Stimulated activated CD4-positive, alpha-beta T cell treated with anti-CD3 and anti-CD28 coated beads, Interleukin-2, amount 100 ng/mL, for 48 hours (primary cell): ENCODE data around the gene FAHD1.

Experiments
- DNase-seq, 2 donors: peaks; one replicate each; pipeline ENCODE4 v3.0.0-alpha.2; 2020

The FAHD1 gene

GRCh38 chr16:1818204-1818872 lies 8.7 kb upstream of the FAHD1 start:
- DNase-seq: no peak

DNA sequence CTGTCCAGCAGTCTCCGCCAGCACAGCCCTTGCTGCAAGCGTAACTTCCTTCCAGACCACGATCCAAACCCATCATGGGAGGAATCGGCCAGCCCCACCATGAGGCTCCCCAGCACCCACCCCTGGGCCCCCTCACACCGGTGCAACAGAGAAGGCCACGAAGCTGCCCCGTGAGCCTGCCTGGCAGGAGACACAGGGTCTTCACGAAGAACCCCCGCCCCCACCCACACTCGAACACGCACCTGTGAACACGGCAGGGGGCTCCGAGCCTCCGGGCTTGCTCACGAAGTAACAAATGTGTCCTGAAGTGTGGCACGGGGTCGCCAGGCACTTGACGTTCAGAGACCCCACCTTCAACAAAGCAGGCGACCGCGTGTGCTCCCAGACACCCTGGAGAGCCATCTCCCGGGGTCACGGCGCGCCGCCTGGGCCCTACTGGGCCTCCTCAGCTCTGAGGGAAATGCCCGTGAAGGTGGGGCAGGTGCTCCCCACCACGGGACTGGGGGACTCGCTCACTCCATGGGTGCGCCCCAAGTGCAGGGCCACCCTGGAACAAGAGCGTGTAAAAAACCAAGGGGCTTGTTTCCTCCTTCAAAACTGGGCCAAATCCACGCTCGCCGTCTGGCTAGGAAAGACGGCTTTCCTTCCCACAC lies 8.0 kb upstream of the FAHD1 start:
- no peak for DNase-seq

DNA sequence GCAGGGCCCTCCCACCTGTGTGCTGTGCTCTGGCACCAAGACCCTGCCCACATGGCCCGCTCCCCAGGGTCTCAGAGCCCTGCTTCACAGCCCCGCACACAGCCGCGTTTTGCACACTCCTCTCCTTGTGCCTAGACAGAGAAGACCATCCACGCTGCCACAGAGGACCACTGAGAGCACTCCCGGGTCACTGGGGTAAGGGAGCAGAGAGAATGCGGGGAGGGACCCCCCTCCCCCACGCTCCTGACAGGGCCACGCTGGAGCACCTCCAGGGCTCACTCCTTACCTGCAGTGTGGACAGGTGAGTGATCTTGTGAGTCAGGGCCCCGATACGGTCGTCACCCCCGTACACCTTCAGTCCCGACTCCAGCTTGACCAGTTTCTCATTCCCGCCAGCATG lies 7.4 kb upstream of the FAHD1 start:
- no peak for DNase-seq

DNA sequence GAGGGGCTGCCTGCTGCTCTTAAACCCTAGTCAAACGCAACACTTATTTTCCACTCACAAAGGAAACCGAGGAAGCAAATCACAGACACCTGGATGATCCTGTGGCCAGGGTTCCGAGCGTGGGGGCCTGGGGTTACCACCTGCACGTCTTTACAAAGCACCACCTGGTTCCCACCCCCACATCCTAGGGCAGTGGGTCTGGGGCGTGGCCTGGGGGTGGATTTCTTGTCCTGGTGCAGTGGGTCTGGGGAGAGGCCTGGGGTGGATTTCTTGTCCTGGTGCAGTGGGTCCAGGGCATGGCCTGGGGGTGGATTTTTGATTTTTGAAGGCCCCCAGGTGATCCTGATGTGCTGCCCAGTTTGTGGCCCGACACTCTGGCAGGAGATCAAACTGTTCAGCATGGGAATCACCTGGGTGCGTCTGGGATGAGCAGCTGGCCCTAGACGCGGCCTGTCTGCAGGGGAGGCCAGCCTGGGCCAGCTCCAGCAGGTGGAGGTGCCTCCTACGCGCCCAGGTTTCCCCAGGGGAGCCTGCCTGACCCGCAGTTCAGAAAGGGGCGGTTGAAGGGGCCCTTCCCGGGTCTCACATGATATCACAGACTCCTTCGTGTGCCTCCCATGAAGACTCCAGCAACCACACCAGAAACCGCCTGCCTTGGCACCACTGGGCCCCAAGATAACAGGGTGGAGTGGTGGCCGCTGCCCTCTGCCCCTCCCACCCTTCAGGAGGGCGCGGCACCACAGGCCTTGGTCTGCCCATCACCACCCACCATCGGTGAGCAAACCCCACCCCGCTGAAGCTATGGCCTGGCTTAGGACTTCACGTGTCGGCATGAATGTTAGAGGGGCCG lies 6.7 kb upstream of the FAHD1 start:
- DNase-seq: no peak

DNA sequence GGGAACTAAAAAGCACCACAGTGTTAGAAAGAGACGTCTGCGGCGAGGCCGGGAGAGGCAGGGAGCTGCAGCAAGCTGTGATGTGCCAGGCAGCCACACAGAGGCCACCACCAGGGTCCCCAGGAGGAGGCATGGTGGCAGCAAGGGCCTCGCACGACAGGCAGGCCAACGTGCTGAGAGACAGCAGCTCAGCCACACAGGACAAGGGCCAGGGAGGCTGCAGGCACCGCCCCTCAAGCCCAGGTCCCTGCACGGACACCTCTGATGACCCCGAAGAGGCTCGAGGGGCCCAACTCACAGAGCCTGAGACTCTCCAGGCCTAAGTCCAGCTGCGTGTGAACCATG lies 6.1 kb upstream of the FAHD1 start:
- no peak for DNase-seq

GRCh38 chr16:1821861-1822611 lies 5.0 kb upstream of the FAHD1 start:
- no peak for DNase-seq

GRCh38 chr16:1822801-1823200 lies 4.2 kb upstream of the FAHD1 start:
- no peak for DNase-seq

DNA sequence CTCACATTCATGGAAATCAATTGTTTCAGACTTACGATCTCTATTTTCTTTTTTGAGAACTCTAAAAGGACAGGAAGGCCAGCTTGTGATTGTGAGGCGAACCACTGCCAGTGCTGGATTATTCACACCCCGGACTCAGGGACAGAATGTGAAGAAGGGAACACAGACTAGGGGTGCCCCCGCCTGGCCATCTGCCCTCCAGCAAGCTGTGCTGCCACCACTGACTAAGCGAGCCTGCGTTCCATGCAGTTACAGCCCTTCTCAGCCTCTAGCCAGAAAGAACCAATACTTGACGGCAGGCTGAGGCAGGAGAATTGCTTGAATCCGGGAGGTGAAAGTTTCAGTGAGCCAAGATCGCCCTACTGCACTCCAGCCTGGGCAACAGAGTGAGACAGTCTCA lies 3.2 kb upstream of the FAHD1 start:
- DNase-seq: no peak

DNA sequence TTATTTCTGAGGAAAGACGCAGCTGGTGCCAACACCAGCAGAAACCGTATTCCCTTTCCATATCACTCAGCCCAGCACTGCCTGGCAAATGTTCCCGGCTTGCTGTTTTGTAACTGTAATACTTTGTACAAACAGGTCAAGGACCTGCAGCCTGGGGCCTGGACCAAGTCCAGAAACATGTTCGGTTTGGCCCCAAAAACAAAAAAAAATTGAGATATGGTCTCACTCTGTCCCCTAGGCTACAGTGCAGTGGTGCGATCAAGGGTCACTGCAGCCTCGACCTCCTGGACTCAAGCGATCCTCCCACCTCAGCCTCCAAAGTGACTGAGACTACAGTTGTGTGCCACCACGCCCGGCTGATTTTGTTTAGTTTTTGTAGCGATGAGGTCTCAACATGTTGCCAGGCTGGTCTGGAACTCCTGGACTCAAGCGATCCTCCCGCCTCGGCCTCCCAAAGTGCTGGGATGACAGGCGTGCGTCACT lies 1.6 kb upstream of the FAHD1 start:
- DNase-seq: no peak

- peak; percentile 52 to 54 for DNase-seq
Measured at GRCh38 chr16:1825864-1826690, 929 bp upstream of the FAHD1 start.

DNA sequence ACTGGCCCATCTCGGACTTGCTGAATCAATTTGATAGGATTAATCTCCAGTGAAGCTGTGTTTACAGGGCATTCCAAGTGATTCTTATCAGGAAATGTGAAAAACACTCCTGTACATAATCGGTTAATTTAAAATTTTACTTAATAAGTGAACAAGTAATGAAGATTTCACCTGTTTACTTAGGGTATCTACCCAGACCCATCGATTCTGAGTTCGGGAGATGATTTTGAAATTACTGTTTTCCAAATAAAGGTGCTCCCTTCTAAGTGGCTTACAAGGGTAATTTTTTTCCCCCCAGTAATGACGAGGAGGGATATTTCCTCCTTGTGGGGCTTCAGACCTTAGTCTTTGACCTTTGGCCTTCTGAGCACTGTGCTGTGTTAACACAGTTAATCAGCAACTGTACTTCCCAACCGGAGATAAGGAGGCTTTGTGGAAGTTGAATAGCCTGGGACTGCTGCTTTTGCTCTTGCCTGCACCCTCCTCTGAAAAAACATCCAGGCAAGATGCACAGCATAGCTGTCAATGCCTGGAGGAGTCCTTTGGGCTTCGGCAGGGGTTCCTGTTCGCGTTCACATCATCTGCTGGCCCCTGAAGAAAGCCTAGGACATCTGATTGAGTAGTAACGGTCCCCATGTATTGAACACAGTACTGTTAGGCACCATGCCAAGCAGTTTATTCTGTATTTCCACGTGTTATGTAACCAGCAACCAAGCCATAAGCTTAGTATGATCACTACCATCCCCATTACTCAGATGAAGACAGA lies 1.8 kb downstream of the FAHD1 start:
- no peak for DNase-seq

DNA sequence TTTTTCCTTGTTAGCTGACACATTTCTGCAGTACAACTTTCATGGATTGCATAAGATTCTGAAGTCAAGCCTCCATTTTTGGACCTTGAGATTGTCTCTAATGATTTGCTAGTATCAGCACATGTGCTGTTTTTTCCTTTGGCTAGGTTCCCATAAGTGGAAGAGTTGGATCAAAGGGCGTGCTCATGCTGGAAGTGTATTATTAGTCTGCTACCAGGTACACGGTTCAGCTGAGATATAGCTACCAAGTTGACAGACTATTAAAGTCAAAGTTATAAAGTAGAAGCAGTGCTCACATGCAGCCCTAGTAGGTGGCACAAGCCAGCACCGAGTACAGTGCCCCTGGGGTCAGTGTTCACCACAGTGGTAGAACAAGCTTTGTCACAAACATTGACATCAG lies 3.2 kb downstream of the FAHD1 start:
- no peak for DNase-seq

GRCh38 chr16:1831186-1832075 lies 4.4 kb downstream of the FAHD1 start:
- DNase-seq: no peak

GRCh38 chr16:1832838-1833454 lies 5.9 kb downstream of the FAHD1 start:
- no peak for DNase-seq

DNA sequence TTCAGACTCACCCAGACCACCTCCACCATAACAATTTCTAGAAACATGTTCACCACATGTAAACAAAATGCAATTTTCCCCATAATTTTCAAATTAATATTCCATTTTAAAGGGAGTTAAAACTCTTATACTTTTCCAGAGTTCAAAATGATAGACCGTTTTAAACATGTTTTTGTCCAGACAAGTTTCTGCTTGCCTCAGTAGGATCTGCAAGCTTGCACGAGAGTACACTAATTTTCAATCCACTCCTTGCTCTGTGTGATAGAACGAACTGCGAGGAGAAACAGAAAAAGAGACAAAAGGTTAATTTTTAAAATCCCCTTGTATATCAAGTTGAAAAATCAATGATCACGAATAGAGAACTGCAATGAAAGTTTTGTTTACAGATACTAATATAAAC lies 7.1 kb downstream of the FAHD1 start:
- DNase-seq: no peak

DNA sequence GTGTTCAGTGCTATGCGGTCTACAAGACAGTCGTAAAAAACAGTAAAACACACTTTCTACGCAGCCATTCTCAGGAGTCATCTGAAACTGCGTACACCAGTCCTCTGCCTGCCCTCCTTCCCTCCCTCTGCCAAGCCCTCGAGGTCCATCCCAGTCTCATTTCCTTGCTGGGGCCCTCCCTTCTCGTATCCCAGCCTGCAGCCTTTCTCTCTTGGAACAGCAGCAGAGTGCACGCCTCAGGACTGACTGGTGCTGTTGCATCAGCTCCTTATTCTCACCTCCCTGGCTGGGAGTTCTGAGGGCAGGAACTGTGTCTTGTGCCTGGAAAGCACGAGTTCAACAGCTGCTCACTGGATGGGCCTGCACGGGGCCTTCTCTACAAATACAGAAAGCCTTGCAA lies 12.5 kb downstream of the FAHD1 start:
- no peak for DNase-seq

- DNase-seq: no peak
Measured at GRCh38 chr16:1845985-1846384, 19.0 kb downstream of the FAHD1 start.

DNA sequence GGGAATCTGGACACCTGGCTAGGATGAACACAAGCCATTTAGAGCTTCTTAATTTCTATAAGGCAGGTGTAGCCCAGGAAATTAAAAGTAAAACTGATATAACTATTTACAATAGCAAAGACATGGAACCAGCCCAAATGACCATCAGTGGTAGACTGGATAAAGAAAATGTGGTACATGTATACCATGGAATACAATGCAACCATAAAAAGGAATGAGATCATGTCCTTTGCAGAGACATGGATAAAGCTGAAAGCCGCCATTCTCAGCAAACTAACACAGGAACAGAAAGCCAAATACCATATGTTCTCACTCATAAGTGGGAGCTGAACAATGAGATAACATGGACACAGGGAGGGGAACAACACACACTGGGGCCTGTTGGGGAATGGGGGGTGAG lies 19.4 kb downstream of the FAHD1 start:
- DNase-seq: no peak

GRCh38 chr16:1850981-1851380 lies 24.0 kb downstream of the FAHD1 start:
- DNase-seq: no peak

DNA sequence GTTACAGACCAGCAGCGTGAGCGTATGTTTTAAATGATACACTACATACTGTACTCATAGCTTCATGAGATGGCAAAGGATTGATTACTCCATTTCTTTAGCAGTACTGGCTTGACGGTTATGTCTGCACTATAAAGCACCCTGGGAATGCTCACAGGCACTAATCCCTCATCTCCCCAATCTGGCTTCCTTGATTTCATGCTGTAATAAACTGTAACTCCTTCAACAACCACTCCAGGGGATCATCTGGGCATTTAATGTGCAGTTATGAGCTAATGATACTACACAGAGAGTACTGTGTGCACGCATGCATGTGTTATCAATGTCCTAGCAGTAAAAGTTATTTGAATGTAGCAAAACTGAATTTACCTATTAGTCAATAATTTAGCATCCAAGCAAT lies 24.8 kb downstream of the FAHD1 start:
- no peak for DNase-seq
